ENCODE data around the gene DSG1.
"Not testable (repeated sequence)": the region's sequence is repeated elsewhere in the genome, so short reads cannot be mapped to it uniquely, and the experiment has no call there.

The DSG1 gene

DNA sequence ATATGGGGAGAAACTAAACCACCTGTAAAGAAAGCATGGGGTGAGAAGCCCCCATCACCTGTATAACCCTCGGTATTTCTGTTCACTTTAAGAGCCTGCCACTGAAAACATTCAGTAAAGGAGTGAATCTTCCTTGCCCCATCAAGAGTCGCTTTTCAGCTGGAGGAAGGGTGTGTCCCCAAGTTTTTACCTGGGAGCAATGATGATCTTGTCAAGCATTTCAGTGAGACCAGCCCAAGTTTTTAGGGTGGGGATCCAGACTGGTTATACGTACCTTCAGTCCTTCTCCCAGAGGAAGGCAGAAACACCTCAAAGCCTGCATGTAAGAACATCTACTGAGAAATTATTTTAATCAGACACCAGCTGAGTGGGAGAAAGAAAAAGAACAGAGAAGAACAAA, at the start of gene DSG1:
Gene DSG1 (plus strand): TSS at position 301 of the 400 bp plus-strand sequence. CDS start 141 bp downstream, outside the sequence.
- ATAC-seq (no peak), DNase-seq (no peak)
- no peaks in the 10 kb centered on the region for H3K27me3 Mint-ChIP-seq
- H3K9me3 Mint-ChIP-seq: no peaks in the 10 kb centered on the region
- H3K36me3 Mint-ChIP-seq (ENCODE audit: low read depth): no peaks in the 10 kb centered on the region
- no peak within 1 kb of the TSS for H3K4me3 Mint-ChIP-seq
- H3K27ac Mint-ChIP-seq: no peak within 1 kb of the TSS
- H3K4me1 Mint-ChIP-seq: no peaks in the 10 kb centered on the region

DNA sequence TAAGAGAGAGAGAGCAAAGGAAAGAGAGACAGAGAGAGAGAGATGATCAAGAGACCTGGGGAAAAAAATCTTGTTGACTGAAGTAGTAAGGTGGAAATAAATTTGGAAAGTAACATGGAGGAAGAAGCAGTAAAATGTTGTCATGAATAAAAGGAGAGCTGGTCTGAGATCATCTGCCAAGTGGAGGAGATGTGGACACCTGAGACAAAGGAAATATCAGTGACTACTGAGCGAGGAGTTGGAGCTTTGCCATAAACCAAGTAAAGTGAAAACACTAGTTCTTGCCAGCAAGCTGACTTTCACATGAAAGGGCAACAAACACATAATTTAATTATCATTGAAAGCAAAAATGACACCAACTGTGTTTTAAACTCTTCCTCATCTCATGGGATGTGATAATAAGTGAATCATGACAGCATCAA, 49.0 kb upstream of the DSG1 start:
- no peaks in the 10 kb centered on the region for H3K36me3 Mint-ChIP-seq (ENCODE audit: low read depth)
- H3K4me1 Mint-ChIP-seq: peaks cover 9% of the 10 kb centered on the region
- no peak overlapping the region for H3K4me3 Mint-ChIP-seq
- DNase-seq (no peak), ATAC-seq (no peak)
- no peaks in the 10 kb centered on the region for H3K27me3 Mint-ChIP-seq
- no peak overlapping the region for H3K27ac Mint-ChIP-seq
- no peaks in the 10 kb centered on the region for H3K9me3 Mint-ChIP-seq

DNA sequence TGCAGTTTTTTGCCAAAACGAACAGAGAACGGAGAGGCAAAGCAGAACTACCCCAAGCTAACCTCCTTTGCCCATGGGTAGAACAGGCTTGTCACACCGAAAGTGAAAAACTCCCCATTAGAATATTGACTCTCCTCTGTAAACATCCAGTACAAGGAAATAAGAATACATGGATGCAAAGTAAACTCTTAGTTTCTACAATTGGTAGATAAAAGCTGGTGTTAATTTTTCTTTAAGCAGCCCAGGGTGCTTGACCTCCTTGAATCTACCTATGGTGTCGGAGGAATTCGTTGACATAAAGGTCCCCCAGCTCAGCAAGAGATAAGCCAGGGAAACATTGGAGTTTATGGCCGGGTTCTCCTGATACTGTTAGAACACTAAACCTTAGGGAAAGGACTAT, 48.4 kb upstream of the DSG1 start:
- no peaks in the 10 kb centered on the region for H3K36me3 Mint-ChIP-seq (ENCODE audit: low read depth)
- DNase-seq (no peak), ATAC-seq (no peak)
- no peaks in the 10 kb centered on the region for H3K27me3 Mint-ChIP-seq
- H3K4me3 Mint-ChIP-seq: no peak overlapping the region
- peaks cover 9% of the 10 kb centered on the region for H3K4me1 Mint-ChIP-seq
- no peak overlapping the region for H3K27ac Mint-ChIP-seq
- no peaks in the 10 kb centered on the region for H3K9me3 Mint-ChIP-seq

DNA sequence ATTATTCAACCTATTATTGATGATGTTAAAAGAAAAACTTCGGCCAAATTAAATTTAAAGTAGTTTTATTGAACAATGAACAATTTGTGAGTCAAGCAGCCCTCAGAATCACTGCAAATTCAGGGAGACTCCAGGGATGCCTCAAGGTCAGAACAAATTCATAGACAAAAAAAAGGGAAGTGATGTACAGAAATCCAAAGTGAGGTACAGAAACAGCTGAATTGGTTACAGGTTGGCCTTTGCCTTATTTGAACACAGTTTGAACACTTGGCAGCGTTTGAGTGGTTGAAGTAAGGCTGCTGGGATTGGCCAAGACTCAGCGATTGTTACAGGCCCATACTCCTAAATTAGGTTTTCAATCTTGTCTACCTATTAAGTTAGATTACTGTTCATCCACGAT, 47.4 kb upstream of the DSG1 start:
- ATAC-seq (no peak), DNase-seq (no peak)
- peaks cover 9% of the 10 kb centered on the region for H3K4me1 Mint-ChIP-seq
- no peak overlapping the region for H3K27ac Mint-ChIP-seq
- H3K27me3 Mint-ChIP-seq: no peaks in the 10 kb centered on the region
- no peaks in the 10 kb centered on the region for H3K9me3 Mint-ChIP-seq
- H3K36me3 Mint-ChIP-seq (ENCODE audit: low read depth): no peaks in the 10 kb centered on the region
- no peak overlapping the region for H3K4me3 Mint-ChIP-seq

DNA sequence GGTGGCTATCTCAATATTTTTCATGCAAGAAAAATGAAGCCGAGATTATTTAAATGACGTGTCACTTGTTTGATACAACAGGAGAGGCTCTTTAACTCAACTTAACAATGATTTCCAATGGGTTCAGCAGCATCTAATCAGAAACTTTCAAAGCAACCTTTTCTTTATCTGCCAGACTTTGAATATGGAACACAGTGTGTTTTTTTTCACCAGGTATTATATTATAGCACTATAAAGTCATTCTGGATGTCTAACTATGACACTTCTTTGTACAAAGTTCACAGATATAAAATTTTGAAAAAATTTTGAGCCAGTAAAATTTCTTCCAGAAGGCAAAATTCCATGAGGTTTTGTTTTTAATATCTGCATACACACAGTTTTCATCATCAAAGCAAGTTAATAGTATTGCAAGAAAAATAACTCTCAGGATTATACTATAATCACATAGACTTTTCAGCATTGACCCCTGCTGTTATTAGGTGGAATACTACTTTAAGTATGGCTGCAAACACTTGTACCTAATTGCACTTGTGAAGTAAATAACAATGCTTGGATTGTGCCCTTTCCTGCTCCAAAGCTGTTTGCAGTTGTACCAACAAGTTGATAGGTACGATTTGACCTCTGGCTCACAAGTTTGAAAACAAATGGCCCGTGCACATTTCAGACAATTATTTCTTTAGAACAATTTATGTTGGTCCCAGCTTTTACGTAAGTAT, 44.0 kb upstream of the DSG1 start:
- DNase-seq: no peak
- H3K27ac Mint-ChIP-seq: no peak overlapping the region
- no peaks in the 10 kb centered on the region for H3K27me3 Mint-ChIP-seq
- H3K4me3 Mint-ChIP-seq: no peak overlapping the region
- no peaks in the 10 kb centered on the region for H3K36me3 Mint-ChIP-seq (ENCODE audit: low read depth)
- peaks cover 4% of the 10 kb centered on the region for H3K4me1 Mint-ChIP-seq
- no peaks in the 10 kb centered on the region for H3K9me3 Mint-ChIP-seq
- no peak for ATAC-seq

DNA sequence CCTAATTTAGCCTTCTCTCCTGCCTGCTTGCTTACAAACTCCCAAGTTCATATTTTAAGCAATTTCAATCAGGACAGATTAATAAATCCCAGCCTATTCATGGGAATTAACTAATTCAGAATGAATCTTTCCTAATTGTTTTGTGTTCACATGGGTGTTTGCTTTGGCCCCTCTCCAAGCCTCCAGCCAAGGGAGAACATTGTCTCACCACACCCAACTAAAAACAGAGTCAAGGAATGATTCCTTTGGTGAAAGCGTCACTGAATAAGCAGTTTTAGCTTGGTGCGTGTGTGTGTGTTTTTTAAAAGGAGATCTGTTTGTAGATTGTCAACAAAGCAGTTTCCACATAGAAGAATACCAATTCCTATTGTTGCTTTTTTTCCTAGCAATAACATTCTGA, 43.0 kb upstream of the DSG1 start:
- H3K27me3 Mint-ChIP-seq: no peaks in the 10 kb centered on the region
- no peaks in the 10 kb centered on the region for H3K36me3 Mint-ChIP-seq (ENCODE audit: low read depth)
- H3K4me1 Mint-ChIP-seq: peaks cover 4% of the 10 kb centered on the region
- ATAC-seq: no peak
- H3K4me3 Mint-ChIP-seq: no peak overlapping the region
- H3K27ac Mint-ChIP-seq: no peak overlapping the region
- no peaks in the 10 kb centered on the region for H3K9me3 Mint-ChIP-seq
- DNase-seq: no peak

DNA sequence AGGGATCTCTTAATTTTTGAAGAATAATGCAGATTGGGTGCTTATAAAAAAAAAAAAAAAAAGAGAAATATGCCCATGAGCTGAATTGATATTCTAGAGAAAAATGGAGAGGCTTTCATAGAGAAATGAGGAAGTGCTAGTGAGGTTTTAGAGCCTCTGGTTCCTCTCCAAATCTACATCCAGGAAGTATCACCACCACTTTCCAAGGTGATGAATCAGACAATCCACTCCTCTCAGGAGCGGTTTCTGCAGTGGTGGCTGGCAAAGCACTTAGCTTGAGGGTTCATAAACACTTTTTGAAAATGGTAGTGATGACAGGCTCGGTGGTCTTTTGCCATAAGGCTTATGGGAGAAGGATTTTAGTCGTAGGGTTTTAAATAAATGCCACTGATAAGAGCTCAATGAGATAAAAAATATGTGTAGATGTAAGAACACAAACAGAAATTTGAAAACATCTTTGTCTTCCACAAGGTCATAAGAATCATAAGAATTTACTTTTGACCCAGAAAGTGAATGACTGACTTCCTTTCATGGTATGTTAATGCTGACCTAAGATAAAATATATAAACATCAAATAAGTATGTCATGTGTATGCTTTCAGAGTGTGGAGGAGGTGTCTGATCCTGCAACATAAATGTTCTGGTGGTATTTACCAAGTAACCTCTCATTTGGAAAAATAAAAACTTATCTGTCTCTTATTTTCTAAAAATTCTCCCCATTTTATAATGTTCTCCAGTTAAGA, 42.1 kb upstream of the DSG1 start:
- H3K4me1 Mint-ChIP-seq: peaks cover 4% of the 10 kb centered on the region

DNA sequence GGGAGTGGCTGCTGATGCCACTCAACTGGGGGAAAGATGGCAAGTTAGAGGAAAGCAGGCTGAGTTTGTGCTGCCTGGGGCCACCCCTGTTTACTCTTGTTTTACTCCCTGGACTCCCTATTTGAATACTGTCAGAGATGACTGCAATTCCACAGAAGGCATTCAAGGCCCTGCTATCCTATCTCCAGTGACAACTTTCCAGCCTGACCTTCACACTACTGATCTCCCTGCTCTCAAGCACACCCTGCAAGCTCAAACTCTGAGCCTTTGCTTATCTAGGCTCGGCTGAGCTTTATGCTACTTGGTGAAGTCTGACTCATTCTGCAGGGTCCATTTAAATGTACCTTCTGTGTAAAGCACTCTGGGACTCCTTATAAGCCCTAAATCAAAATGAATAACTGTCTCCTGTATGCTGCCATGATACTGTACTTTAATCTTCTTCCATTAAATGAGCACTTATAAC, 39.3 kb upstream of the DSG1 start:
- Mint-ChIP-seq H3K27me3 (no peaks in the 10 kb centered on the region), H3K4me3 (no peak overlapping the region), H3K9me3 (no peaks in the 10 kb centered on the region), H3K36me3 (ENCODE audit: low read depth) (no peaks in the 10 kb centered on the region), H3K27ac (no peak overlapping the region), H3K4me1 (peaks cover 4% of the 10 kb centered on the region)
- DNase-seq (no peak), ATAC-seq (no peak)

More for the DNA sequence above, 42.1 kb upstream of the DSG1 start:
- Mint-ChIP-seq H3K9me3 (no peaks in the 10 kb centered on the region), H3K4me3 (no peak overlapping the region), H3K36me3 (ENCODE audit: low read depth) (no peaks in the 10 kb centered on the region), H3K27ac (no peak overlapping the region), H3K27me3 (no peaks in the 10 kb centered on the region)
- ATAC-seq: no peak
- no peak for DNase-seq

DNA sequence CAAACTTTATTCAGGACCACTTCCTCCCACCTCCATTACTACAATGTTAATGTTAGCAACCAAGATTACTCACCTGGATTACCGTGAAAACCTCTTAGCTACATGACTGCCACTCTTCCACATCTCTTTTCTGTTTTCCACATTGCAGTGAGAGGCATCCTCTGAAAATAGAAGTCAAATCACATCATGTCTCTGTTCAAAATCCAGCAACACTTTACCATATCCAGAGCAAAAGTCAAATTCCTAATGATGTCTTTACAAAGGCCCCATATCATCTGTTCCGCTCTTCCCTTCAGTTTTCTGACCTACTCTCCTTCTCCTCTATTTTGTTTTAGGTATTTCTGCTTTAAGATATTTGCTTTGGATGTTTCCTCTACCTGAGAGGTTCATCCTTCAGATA, 37.5 kb upstream of the DSG1 start:
- DNase-seq: no peak
- no peak for ATAC-seq
- Mint-ChIP-seq H3K27ac (no peak overlapping the region), H3K9me3 (peaks cover 11% of the 10 kb centered on the region), H3K4me3 (no peak overlapping the region), H3K27me3 (no peaks in the 10 kb centered on the region), H3K4me1 (peaks cover 4% of the 10 kb centered on the region), H3K36me3 (ENCODE audit: low read depth) (no peaks in the 10 kb centered on the region)

DNA sequence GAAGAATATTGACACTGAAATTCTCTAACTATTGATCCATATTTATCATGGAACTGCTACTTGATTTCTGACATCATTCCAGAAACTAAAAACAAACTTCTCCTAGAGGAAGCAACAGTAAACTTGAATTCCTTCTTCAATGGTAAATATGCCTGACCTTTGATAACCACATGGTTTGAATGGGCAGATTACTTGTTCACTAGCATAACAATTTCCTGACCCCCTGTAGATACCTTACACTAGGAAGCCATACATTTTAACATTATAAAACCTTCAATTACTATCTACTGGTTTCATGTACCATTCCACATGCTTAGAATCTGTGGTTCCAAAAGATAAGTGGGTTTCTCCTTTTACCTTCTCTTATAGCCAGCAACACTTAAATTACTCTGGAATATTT, 36.5 kb upstream of the DSG1 start:
- Mint-ChIP-seq H3K27me3 (no peaks in the 10 kb centered on the region), H3K27ac (no peak overlapping the region), H3K36me3 (ENCODE audit: low read depth) (no peaks in the 10 kb centered on the region)

DNA sequence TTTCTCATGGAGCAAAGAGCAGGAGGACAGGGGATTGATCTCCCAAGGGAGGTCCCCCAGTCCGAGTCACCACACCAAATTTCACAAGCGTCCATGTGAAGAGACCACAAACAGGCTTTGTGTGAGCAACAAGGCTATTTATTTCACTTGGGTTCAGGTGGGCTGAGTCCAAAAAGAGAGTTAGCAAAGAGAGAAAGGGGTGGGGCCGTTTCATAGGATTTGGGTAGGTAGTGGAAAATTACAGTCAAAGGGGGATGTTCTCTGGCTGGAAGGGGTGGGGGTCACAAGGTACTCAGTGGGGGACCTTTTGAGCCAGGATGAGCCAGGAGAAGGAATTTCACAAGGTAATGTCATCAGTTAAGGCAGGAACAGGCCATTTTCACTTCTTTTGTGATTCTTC, 28.5 kb upstream of the DSG1 start:
- not testable (repeated sequence) for H3K27me3 Mint-ChIP-seq; ATAC-seq; H3K4me3 Mint-ChIP-seq; H3K36me3 Mint-ChIP-seq (ENCODE audit: low read depth); H3K27ac Mint-ChIP-seq; DNase-seq; H3K4me1 Mint-ChIP-seq
- H3K9me3 Mint-ChIP-seq: peaks cover 39% of the 10 kb centered on the region

More for the DNA sequence above, 36.5 kb upstream of the DSG1 start:
- no peak for ATAC-seq
- Mint-ChIP-seq H3K4me3 (no peak overlapping the region), H3K4me1 (no peaks in the 10 kb centered on the region), H3K9me3 (peaks cover 11% of the 10 kb centered on the region)
- DNase-seq: no peak

DNA sequence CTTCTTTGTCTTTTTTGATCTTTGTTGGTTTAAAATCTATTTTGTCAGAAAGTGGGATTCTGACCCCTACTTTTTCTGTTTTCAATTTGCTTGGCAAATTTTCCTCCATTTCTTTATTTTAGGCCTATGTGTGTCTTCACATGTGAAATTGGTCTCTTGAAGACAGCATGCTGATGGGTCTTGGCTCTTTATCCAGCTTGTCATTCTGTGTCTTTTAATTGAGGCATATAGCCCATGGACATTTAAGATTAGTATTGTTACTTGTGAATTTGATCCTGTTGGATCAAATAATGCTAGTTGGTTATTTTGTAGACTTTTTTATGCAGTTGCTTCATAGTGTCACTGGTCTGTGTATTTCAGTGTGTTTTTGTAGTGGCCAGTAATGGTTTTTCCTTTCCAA, 26.3 kb upstream of the DSG1 start:
- no peaks in the 10 kb centered on the region for H3K4me1 Mint-ChIP-seq
- H3K27ac Mint-ChIP-seq: no peak overlapping the region
- DNase-seq (no peak), ATAC-seq (no peak)
- H3K4me3 Mint-ChIP-seq: no peak overlapping the region
- peaks cover 2% of the 10 kb centered on the region for H3K27me3 Mint-ChIP-seq
- H3K9me3 Mint-ChIP-seq: peaks cover 33% of the 10 kb centered on the region
- no peaks in the 10 kb centered on the region for H3K36me3 Mint-ChIP-seq (ENCODE audit: low read depth)

DNA sequence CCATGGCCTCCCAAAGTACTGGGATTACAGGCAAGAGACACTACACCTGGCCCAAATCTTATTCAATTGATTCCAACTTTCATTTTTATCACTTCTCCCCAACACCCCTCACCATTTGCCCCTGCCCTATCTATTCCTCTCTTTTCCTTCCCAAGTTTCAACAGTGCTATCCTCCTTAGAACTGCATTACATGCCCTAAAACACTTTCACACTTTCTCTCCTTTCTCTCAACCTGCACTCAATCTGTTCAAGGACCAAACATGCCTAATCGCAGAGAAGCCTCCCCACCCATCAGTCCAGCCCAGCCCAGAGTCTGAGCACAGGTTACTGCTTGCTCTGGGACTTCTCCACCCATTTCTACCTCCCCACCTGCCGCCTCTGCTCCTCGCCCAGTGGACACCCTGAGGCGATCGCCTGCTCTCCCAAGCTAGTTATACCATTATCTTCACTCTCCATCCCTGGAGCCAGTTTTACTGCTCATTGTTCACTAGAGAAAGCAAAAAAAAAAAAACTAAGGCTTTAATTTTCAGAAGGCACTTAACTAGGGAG, 23.7 kb upstream of the DSG1 start:
- no peak for ATAC-seq
- Mint-ChIP-seq H3K27me3 (peaks cover 2% of the 10 kb centered on the region), H3K36me3 (ENCODE audit: low read depth) (no peaks in the 10 kb centered on the region), H3K9me3 (peaks cover 22% of the 10 kb centered on the region), H3K4me1 (no peaks in the 10 kb centered on the region), H3K4me3 (no peak overlapping the region), H3K27ac (no peak overlapping the region)
- DNase-seq: no peak

DNA sequence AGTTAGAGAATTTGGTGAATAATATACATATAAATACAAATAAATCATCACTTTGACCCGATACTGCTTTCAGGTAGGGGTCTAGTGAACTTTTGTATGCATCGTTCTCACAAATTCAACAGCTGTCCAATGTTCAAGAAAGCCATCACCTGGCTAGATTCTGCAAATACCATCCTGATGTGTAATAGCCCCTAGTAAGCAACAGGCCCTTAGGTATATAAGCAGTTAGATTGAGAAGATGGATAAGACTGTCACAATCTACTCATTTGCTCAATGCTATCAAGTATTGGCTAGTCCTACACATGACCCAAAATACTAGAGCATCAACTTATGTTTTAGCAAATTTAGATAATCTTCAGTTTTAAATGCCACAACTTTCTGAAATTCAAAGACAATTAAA, 20.7 kb upstream of the DSG1 start:
- DNase-seq (no peak), ATAC-seq (no peak)
- Mint-ChIP-seq H3K9me3 (peaks cover 6% of the 10 kb centered on the region), H3K4me3 (no peak overlapping the region), H3K27me3 (peaks cover 2% of the 10 kb centered on the region), H3K36me3 (ENCODE audit: low read depth) (no peaks in the 10 kb centered on the region), H3K27ac (no peak overlapping the region), H3K4me1 (no peaks in the 10 kb centered on the region)

DNA sequence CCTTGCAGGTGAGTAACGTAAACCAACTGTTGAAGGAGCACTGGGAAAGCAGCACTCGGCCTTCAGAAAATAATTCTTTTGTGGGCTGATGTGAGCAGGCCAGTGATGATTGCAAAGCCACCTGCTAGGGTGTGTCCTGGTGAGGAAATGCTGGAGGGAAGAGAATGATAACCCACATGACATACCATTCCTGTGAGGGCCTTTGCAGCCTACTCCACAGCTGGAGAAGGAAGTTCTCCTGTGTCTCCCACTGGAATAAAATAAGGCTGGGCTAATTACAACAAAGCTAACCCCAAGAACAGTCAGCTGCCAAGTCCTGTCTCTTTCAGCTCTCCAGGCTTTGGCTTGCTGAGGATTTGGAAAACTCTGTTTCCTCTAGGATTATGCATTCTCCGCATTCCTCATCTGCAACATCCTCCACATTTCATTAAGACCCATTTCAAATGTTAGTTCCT, 16.7 kb upstream of the DSG1 start:
- no peaks in the 10 kb centered on the region for H3K27me3 Mint-ChIP-seq
- ATAC-seq: no peak
- no peak overlapping the region for H3K27ac Mint-ChIP-seq
- no peak for DNase-seq
- H3K36me3 Mint-ChIP-seq (ENCODE audit: low read depth): no peaks in the 10 kb centered on the region
- no peaks in the 10 kb centered on the region for H3K4me1 Mint-ChIP-seq
- H3K4me3 Mint-ChIP-seq: no peak overlapping the region
- H3K9me3 Mint-ChIP-seq: no peaks in the 10 kb centered on the region
